GM19468 (cell line): Measurements from ENCODE around the gene TCF4.
A peak's percentile ranks its signal among the peaks of the same experiment; 100 is the strongest.

Experiments used
- ATAC-seq: cut with Tn5 transposase; IDR thresholded peaks from one replicate; pipeline ENCODE4 v1.9.1; 2021; ENCODE audit warnings: mild to moderate bottlenecking, moderate library complexity, moderate number of reproducible peaks; ENCODE audit not compliant: unreplicated experiment; ENCODE audit errors: extremely low read depth

The TCF4 gene

GRCh38 chr18:55401638-55402191 is 186.3 kb downstream of the TCF4 start:
- no peak for ATAC-seq

- no peak for ATAC-seq
Observed at GRCh38 chr18:55400590-55401541, 187.1 kb downstream of the TCF4 start.

- no peak for ATAC-seq
Observed at GRCh38 chr18:55400081-55400480, 187.9 kb downstream of the TCF4 start.

- ATAC-seq = no peak
Observed at GRCh38 chr18:55398858-55399257, 189.1 kb downstream of the TCF4 start.

- ATAC-seq = no peak
Observed at GRCh38 chr18:55396979-55397378, 191.0 kb downstream of the TCF4 start.

- no peak for ATAC-seq
Observed at GRCh38 chr18:55396267-55396905, 191.6 kb downstream of the TCF4 start.

GRCh38 chr18:55395799-55396198 is 192.2 kb downstream of the TCF4 start:
- ATAC-seq = no peak

GRCh38 chr18:55390898-55391297 is 197.1 kb downstream of the TCF4 start:
- no peak for ATAC-seq

GRCh38 chr18:55387139-55387984 is 200.6 kb downstream of the TCF4 start:
- ATAC-seq = no peak

- no peak for ATAC-seq
Observed at GRCh38 chr18:55386545-55386944, 201.4 kb downstream of the TCF4 start.

- no peak for ATAC-seq
Observed at GRCh38 chr18:55385770-55386169, 202.2 kb downstream of the TCF4 start.

GRCh38 chr18:55384551-55385275 is 203.3 kb downstream of the TCF4 start:
- ATAC-seq = no peak

- ATAC-seq = no peak
Observed at GRCh38 chr18:55384115-55384514, 203.9 kb downstream of the TCF4 start.

- ATAC-seq = no peak
Observed at GRCh38 chr18:55382277-55382805, 205.7 kb downstream of the TCF4 start.

GRCh38 chr18:55381277-55381676 is 206.7 kb downstream of the TCF4 start:
- ATAC-seq = no peak

- no peak for ATAC-seq
Observed at GRCh38 chr18:55380589-55380988, 207.4 kb downstream of the TCF4 start.

- peak; percentile 75 for ATAC-seq
Observed at GRCh38 chr18:55376387-55376786, 211.6 kb downstream of the TCF4 start.

GRCh38 chr18:55375930-55376329 is 212.1 kb downstream of the TCF4 start:
- no peak for ATAC-seq

GRCh38 chr18:55374741-55375140 is 213.3 kb downstream of the TCF4 start:
- ATAC-seq = no peak
